HepG2 (cell line): Measurements from ENCODE around the gene DCST2. TPM values are rescaled to one million over a fixed set of nuclear protein-coding genes. Genes with fewer than 3 reads are reported as not detected.
A peak's percentile ranks its signal among the peaks of the same experiment; 100 is the strongest.

ENCODE experiments used
- ATAC-seq: fragments of 200-7000 bp; cut with Tn5 transposase; 3 replicates; pipeline ENCODE4 v1.9.1; 2020; ENCODE audit warnings: mild to moderate bottlenecking, moderate library complexity
- BruUV-seq: library from RNA; stranded (reverse); fragments of 400-500 nt; replicated peaks from 2 replicates; lab custom pipeline; 2021; lab: Mats Ljungman, UMichigan
- CTCF ChIA-PET: fragments of 300-600 bp; formaldehyde crosslinking; extraction: SDS; loops from one replicate; lab custom pipeline; 2021; ENCODE audit warnings: low total read pairs, inconsistent platforms, low intra/inter-chr PET ratio; lab: Yijun Ruan, JAX
- POLR2A ChIA-PET: fragments of 350-600 bp; sonication (Branson Sonifier 250); formaldehyde crosslinking; loops from one replicate; lab custom pipeline; 2020; ENCODE audit warnings: antibody characterized with exemption, inconsistent platforms; lab: Yijun Ruan, JAX
- DNase-seq: peaks from one replicate; pipeline ENCODE4 v3.0.0-alpha.2; 2015; ENCODE audit warnings: low spot score
- FAIRE-seq: peaks from 3 replicates; lab custom pipeline; 2011; peaks lifted over from hg19 to GRCh38; lab: Jason Lieb, UNC
- H2AFZ ChIP-seq: one replicate; pipeline ENCODE4 v1.6.1; 2011; ENCODE audit warnings: low read length, inconsistent platforms
- H3K27ac ChIP-seq: fragments of 300-600 bp; 3 replicates; pipeline ENCODE4 v1.8.0; 2011; ENCODE audit warnings: mixed run types, mild to moderate bottlenecking, mixed read lengths, low read length, inconsistent platforms; ENCODE audit not compliant: insufficient read depth; ENCODE audit errors: extremely low read length
- H3K27me3 ChIP-seq, 2 experiments: fragments of 200-600 bp in 1 of 2; 2 replicates in 1 of 2; 3 replicates in 1 of 2; pipeline versions ENCODE4 v1.6.0 to v1.8.0; 2011; ENCODE audit warnings: low read length in 2 of 2, mild to moderate bottlenecking in 2 of 2, moderate library complexity in 2 of 2, inconsistent platforms in 1 of 2; ENCODE audit not compliant: insufficient read depth in 2 of 2, control insufficient read depth in 1 of 2
- H3K36me3 ChIP-seq, 2 experiments: fragments of 200-600 bp in 1 of 2; replicated peaks in 1 of 2; 2 replicates in 1 of 2; 3 replicates in 1 of 2; pipeline versions ENCODE4 v1.5.1 to v1.8.0; 2011; ENCODE audit warnings: low read length in 2 of 2, inconsistent platforms in 1 of 2; ENCODE audit not compliant: insufficient read depth in 2 of 2, control insufficient read depth in 1 of 2
- H3K4me1 ChIP-seq: 2 replicates; pipeline ENCODE4 v1.5.1; 2012; ENCODE audit warnings: low read length, inconsistent platforms; ENCODE audit not compliant: insufficient read depth
- H3K4me2 ChIP-seq: 2 replicates; pipeline ENCODE4 v1.6.0; 2011; ENCODE audit warnings: low read depth, low read length, inconsistent platforms
- H3K4me3 ChIP-seq, 3 experiments: fragments of 200-600 bp in 1 of 3; sonication (generic), shearing (Covaris generic) in 1 of 3; replicated peaks in 1 of 3; 2 replicates each; pipeline ENCODE4 v1.5.1; 2011 to 2016; ENCODE audit warnings: low read length in 3 of 3, inconsistent platforms in 2 of 3, low read depth in 2 of 3, mild to moderate bottlenecking in 2 of 3, control low read depth in 1 of 3, mixed read lengths in 1 of 3; ENCODE audit not compliant: insufficient read depth in 1 of 3
- H3K79me2 ChIP-seq: one replicate; pipeline ENCODE4 v1.6.1; 2011; ENCODE audit warnings: low read length, inconsistent platforms; ENCODE audit not compliant: insufficient read depth
- H3K9ac ChIP-seq: 2 replicates; pipeline ENCODE4 v1.6.0; 2011; ENCODE audit warnings: mild to moderate bottlenecking, low read depth, low read length, inconsistent platforms; ENCODE audit not compliant: insufficient read depth
- H3K9me3 ChIP-seq: 2 replicates; pipeline ENCODE4 v1.5.1; 2012; ENCODE audit warnings: mild to moderate bottlenecking, low read length
- H4K20me1 ChIP-seq: 2 replicates; pipeline ENCODE4 v1.6.0; 2011; ENCODE audit warnings: inconsistent platforms, mild to moderate bottlenecking, low read length, moderate library complexity; ENCODE audit not compliant: insufficient read depth
- CHCHD3 ChIP-seq: sonication (generic); formaldehyde crosslinking; IDR thresholded peaks from 2 replicates; pipeline ENCODE4 v1.8.0; 2022; ENCODE audit warnings: mild to moderate bottlenecking, missing genetic modification reagents, moderate library complexity
- DRAP1 ChIP-seq: IDR thresholded peaks from 2 replicates; pipeline ENCODE4 v1.6.1; 2016; ENCODE audit warnings: missing genetic modification reagents, missing compliant biosample characterization
- RORA ChIP-seq: sonication (generic); formaldehyde crosslinking; IDR thresholded peaks from 2 replicates; pipeline ENCODE4 v1.5.0; 2020; ENCODE audit warnings: mild to moderate bottlenecking, missing genetic modification reagents, moderate library complexity
- SOX5 ChIP-seq: IDR thresholded peaks from 2 replicates; pipeline ENCODE4 v1.6.1; 2016; ENCODE audit warnings: borderline replicate concordance
- ZNF275 ChIP-seq: sonication (generic); formaldehyde crosslinking; IDR thresholded peaks from 2 replicates; pipeline ENCODE4 v1.8.0; 2022; ENCODE audit warnings: missing genetic modification reagents, mild to moderate bottlenecking, inconsistent platforms, borderline replicate concordance
- ZNF549 ChIP-seq: sonication (generic); formaldehyde crosslinking; IDR thresholded peaks from 2 replicates; pipeline ENCODE4 v1.5.0; 2020; ENCODE audit warnings: missing genetic modification reagents
- WGBS: methylation state at CpG from one replicate; pipeline ENCODE4 v1.1.6; 2017; ENCODE audit warnings: low lambda C conversion rate; 5-methylcytosine and 5-hydroxymethylcytosine counted together
- in situ Hi-C: cut with HindIII; loops from 2 replicates; pipeline ENCODE4 v1.10.0; 2017; ENCODE audit warnings: low pct_unique_long_range_greater_than_20kb; ENCODE audit not compliant: extremely low pct_ligation_motif_present
- intact Hi-C: fragments of 100-400 bp; cut with micrococcal nuclease; formaldehyde crosslinking; loops from one replicate; pipeline ENCODE4 v1.10.0; 2022; ENCODE audit not compliant: unreplicated experiment
- polyA plus RNA-seq, 8 experiments: library from polyadenylated mRNA; depleted of rRNA in 3 of 8; stranded (reverse) in 7 of 8; unstranded in 1 of 8; fragments of >200 nt; fragmentation: Illumina TruSeq in 4 of 8; extraction: Trizol in 4 of 8; gene quantifications; 2 replicates each; pipeline versions ENCODE4 v1.2.1 to v1.2.3, GENCODE V29; 2011 to 2016; ENCODE audit warnings: low read depth in 4 of 8, missing spikeins in 1 of 8, mixed read lengths in 1 of 8; ENCODE audit not compliant: insufficient read depth in 1 of 8
- total RNA-seq, 5 experiments: library from RNA; depleted of rRNA; stranded (reverse); fragments of >200 nt; fragmentation: Illumina TruSeq; extraction: Trizol; gene quantifications; 2 replicates each; pipeline ENCODE4 v1.2.3, GENCODE V29; 2016; ENCODE audit warnings: low read depth in 1 of 5
- TF ChIP-seq, protein P1 (sequence below): sonication (generic); formaldehyde crosslinking; IDR thresholded peaks from 2 replicates; pipeline ENCODE4 v1.5.1; 2020; ENCODE audit warnings: missing genetic modification reagents, mild to moderate bottlenecking, borderline replicate concordance
- TF ChIP-seq, protein P2 (sequence below): sonication (generic); formaldehyde crosslinking; IDR thresholded peaks from 2 replicates; pipeline ENCODE4 v1.4.0; 2020; ENCODE audit warnings: missing genetic modification reagents
- TF ChIP-seq, protein P3 (sequence below): sonication (generic); formaldehyde crosslinking; IDR thresholded peaks from 2 replicates; pipeline ENCODE4 v1.9.0; 2021; ENCODE audit warnings: missing genetic modification reagents, mild to moderate bottlenecking, borderline replicate concordance
- TF ChIP-seq, protein P4 (sequence below): sonication (generic); formaldehyde crosslinking; IDR thresholded peaks from 2 replicates; pipeline ENCODE4 v1.4.0; 2020; ENCODE audit warnings: mild to moderate bottlenecking, low read depth, missing genetic modification reagents
- TF ChIP-seq, protein P5 (sequence below): sonication (generic); formaldehyde crosslinking; IDR thresholded peaks from 2 replicates; pipeline ENCODE4 v1.5.0; 2020; ENCODE audit warnings: missing genetic modification reagents

Gene DCST2
- total and polyA plus RNA-seq, 2 of the 13 experiments (the other 11 are each of a cell fraction or from before 2014, with no cell fraction given) = 0.74 TPM; not detected in 1

DNA sequence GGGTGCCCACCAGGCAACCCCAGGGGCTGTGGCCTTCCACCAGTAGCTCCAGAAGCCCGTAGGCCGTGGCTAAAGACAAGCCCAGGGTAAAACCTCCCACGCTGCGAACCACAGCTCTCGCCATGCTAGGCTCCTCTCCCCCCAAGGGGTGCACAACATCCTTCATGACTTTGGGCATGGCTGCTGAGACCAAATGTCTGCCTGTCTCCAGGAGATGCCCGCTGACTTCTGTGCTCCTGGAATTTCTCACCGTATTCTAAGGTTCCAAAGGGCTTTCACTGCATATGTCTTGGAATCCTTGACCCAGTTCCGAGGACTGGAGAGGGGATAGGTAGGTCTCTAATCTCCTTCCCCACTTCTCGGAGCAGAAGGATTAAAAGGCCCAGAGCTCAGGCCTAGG lies at the start of gene DCST2, which contains the start of gene DCST1 (continued):
- TF ChIP-seq, protein P1, sequence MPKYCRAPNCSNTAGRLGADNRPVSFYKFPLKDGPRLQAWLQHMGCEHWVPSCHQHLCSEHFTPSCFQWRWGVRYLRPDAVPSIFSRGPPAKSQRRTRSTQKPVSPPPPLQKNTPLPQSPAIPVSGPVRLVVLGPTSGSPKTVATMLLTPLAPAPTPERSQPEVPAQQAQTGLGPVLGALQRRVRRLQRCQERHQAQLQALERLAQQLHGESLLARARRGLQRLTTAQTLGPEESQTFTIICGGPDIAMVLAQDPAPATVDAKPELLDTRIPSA (CRISPR knock-in tag) = no peak
- TF ChIP-seq CHCHD3 (CRISPR knock-in tag) = no peak
- TF ChIP-seq, protein P2, sequence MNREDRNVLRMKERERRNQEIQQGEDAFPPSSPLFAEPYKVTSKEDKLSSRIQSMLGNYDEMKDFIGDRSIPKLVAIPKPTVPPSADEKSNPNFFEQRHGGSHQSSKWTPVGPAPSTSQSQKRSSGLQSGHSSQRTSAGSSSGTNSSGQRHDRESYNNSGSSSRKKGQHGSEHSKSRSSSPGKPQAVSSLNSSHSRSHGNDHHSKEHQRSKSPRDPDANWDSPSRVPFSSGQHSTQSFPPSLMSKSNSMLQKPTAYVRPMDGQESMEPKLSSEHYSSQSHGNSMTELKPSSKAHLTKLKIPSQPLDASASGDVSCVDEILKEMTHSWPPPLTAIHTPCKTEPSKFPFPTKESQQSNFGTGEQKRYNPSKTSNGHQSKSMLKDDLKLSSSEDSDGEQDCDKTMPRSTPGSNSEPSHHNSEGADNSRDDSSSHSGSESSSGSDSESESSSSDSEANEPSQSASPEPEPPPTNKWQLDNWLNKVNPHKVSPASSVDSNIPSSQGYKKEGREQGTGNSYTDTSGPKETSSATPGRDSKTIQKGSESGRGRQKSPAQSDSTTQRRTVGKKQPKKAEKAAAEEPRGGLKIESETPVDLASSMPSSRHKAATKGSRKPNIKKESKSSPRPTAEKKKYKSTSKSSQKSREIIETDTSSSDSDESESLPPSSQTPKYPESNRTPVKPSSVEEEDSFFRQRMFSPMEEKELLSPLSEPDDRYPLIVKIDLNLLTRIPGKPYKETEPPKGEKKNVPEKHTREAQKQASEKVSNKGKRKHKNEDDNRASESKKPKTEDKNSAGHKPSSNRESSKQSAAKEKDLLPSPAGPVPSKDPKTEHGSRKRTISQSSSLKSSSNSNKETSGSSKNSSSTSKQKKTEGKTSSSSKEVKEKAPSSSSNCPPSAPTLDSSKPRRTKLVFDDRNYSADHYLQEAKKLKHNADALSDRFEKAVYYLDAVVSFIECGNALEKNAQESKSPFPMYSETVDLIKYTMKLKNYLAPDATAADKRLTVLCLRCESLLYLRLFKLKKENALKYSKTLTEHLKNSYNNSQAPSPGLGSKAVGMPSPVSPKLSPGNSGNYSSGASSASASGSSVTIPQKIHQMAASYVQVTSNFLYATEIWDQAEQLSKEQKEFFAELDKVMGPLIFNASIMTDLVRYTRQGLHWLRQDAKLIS = no peak
- TF ChIP-seq, protein P3, sequence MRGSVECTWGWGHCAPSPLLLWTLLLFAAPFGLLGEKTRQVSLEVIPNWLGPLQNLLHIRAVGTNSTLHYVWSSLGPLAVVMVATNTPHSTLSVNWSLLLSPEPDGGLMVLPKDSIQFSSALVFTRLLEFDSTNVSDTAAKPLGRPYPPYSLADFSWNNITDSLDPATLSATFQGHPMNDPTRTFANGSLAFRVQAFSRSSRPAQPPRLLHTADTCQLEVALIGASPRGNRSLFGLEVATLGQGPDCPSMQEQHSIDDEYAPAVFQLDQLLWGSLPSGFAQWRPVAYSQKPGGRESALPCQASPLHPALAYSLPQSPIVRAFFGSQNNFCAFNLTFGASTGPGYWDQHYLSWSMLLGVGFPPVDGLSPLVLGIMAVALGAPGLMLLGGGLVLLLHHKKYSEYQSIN (CRISPR knock-in tag) = no peak
- TF ChIP-seq, all 625 proteins: peak for 0

- ChIA-PET POLR2A (no interaction called here), CTCF (interaction anchor here (1.4 to 2.9 kb wide), 5 partner anchors 20 to 84 kb away, joined by 3 to 39 read pairs (median 7); partner anchors contain the start of genes EFNA4 and ZBTB7B)
- Histone ChIP-seq H2AFZ (no peak overlapping the region), H4K20me1 (peaks cover 4% of the 10 kb centered on the region; the same call in 1 of the 2 replicates), H3K4me3 (peak overlapping the region in 1 of 3 experiments; percentile 70; a peak in 1 of 6 replicates), H3K36me3 (no peaks in the 10 kb centered on the region), H3K79me2 (no peaks in the 10 kb centered on the region), H3K4me1 (peaks cover 88% of the 10 kb centered on the region), H3K9ac (no peak overlapping the region), H3K4me2 (peak overlapping the region; percentile 90; the same call in 1 of the 2 replicates), H3K9me3 (no peaks in the 10 kb centered on the region), H3K27ac (no peak overlapping the region), H3K27me3 (peaks cover 27 to 62% of the 10 kb centered on the region in 2 experiments)
- ATAC-seq (no peak), FAIRE-seq (no peak), DNase-seq (no peak)
- BruUV-seq = no TSS peak
- intact Hi-C loops (loop anchor here (5.0 to 10.0 kb wide), 2 partner anchors 36 to 178 kb away; no protein-coding TSS in a partner anchor), in situ Hi-C loops (no loop called here)
- 10% methylated on average over 2 of the region's 6 CpGs for whole genome bisulfite sequencing
- TF ChIP-seq, protein P4, sequence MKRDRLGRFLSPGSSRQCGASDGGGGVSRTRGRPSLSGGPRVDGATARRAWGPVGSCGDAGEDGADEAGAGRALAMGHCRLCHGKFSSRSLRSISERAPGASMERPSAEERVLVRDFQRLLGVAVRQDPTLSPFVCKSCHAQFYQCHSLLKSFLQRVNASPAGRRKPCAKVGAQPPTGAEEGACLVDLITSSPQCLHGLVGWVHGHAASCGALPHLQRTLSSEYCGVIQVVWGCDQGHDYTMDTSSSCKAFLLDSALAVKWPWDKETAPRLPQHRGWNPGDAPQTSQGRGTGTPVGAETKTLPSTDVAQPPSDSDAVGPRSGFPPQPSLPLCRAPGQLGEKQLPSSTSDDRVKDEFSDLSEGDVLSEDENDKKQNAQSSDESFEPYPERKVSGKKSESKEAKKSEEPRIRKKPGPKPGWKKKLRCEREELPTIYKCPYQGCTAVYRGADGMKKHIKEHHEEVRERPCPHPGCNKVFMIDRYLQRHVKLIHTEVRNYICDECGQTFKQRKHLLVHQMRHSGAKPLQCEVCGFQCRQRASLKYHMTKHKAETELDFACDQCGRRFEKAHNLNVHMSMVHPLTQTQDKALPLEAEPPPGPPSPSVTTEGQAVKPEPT (CRISPR knock-in tag) = no peak
- TF ChIP-seq, protein P5, sequence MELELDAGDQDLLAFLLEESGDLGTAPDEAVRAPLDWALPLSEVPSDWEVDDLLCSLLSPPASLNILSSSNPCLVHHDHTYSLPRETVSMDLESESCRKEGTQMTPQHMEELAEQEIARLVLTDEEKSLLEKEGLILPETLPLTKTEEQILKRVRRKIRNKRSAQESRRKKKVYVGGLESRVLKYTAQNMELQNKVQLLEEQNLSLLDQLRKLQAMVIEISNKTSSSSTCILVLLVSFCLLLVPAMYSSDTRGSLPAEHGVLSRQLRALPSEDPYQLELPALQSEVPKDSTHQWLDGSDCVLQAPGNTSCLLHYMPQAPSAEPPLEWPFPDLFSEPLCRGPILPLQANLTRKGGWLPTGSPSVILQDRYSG = no peak
- TF ChIP-seq ZNF549 (CRISPR knock-in tag) (no peak), DRAP1 (CRISPR knock-in tag) (no peak), ZNF275 (no peak), RORA (CRISPR knock-in tag) (no peak), SOX5 (CRISPR knock-in tag) (no peak)
These were observed 49.5 kb upstream of the DCST2 start for GRCh38 chr1:155083052-155083541.
